Brain microvascular endothelial cell (primary cell): ENCODE measurements around the gene TNFSF15.

Experiments used
- DNase-seq: peaks from one replicate; pipeline ENCODE4 v3.0.0-alpha.2; 2020
- H3K27ac ChIP-seq: fragments of 250-450 bp; sonication (Bioruptor Pico); 2 replicates; pipeline ENCODE4 v1.5.1; 2020; ENCODE audit warnings: mild to moderate bottlenecking, moderate library complexity
- H3K27me3 ChIP-seq: fragments of 250-450 bp; sonication (Bioruptor Pico); replicated peaks from 2 replicates; pipeline ENCODE4 v1.5.1; 2020; ENCODE audit warnings: mild to moderate bottlenecking
- H3K36me3 ChIP-seq: fragments of 250-450 bp; sonication (Bioruptor Pico); replicated peaks from 2 replicates; pipeline ENCODE4 v1.5.1; 2020; ENCODE audit warnings: mild to moderate bottlenecking
- H3K4me3 ChIP-seq: 2 replicates; pipeline ENCODE4 v1.5.1; 2011; ENCODE audit warnings: low read depth, mild to moderate bottlenecking, control low read depth, low read length, moderate library complexity
- in situ Hi-C: cut with HindIII; loops from 2 replicates; pipeline ENCODE4 v1.10.0; 2017; ENCODE audit warnings: low sequenced_read_pairs, low pct_ligation_motif_present
- TF ChIP-seq, protein P1 (sequence below): IDR thresholded peaks from 2 replicates; pipeline ENCODE4 v1.5.1; 2011; ENCODE audit warnings: low read depth, mild to moderate bottlenecking, moderate library complexity, low read length, control low read depth, inconsistent platforms; ENCODE audit errors: missing control alignments

Gene TNFSF15

DNA sequence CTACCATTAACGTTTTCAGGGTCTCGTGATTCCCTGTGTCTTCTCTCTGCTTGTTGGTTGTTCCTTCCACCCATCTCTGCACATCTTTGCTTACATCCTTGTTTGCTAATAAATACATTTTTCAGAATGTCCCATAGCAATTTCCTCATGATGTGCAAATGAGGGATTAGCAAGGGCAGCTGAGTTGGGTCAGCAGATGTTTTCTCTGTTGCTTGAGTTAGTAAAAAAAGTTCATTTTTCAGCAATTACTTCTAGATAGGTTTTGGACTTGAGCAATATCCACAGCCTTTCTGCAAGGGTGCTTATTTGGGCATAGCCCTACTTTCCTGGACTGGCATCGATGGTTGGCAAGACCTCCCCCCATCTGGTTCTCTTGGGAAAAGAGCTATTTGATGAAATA is 4.8 kb upstream of the TNFSF15 start:
- in situ Hi-C loops, result no loop called here
- no peak for DNase-seq
- Histone ChIP-seq H3K36me3 (no peaks in the 10 kb centered on the region), H3K27me3 (no peaks in the 10 kb centered on the region), H3K4me3 (no peak overlapping the region), H3K27ac (no peak overlapping the region)
- TF ChIP-seq, protein P1, sequence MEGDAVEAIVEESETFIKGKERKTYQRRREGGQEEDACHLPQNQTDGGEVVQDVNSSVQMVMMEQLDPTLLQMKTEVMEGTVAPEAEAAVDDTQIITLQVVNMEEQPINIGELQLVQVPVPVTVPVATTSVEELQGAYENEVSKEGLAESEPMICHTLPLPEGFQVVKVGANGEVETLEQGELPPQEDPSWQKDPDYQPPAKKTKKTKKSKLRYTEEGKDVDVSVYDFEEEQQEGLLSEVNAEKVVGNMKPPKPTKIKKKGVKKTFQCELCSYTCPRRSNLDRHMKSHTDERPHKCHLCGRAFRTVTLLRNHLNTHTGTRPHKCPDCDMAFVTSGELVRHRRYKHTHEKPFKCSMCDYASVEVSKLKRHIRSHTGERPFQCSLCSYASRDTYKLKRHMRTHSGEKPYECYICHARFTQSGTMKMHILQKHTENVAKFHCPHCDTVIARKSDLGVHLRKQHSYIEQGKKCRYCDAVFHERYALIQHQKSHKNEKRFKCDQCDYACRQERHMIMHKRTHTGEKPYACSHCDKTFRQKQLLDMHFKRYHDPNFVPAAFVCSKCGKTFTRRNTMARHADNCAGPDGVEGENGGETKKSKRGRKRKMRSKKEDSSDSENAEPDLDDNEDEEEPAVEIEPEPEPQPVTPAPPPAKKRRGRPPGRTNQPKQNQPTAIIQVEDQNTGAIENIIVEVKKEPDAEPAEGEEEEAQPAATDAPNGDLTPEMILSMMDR, result no peak

GRCh38 chr9:114806526-114806900 is 674 bp upstream of the TNFSF15 start:
- TF ChIP-seq, protein P1, result no peak
- in situ Hi-C loops, result no loop called here
- no peak overlapping the region for H3K27ac ChIP-seq
- H3K27me3 ChIP-seq, result no peaks in the 10 kb centered on the region
- H3K4me3 ChIP-seq, result no peak overlapping the region
- H3K36me3 ChIP-seq, result no peaks in the 10 kb centered on the region
- no peak for DNase-seq

GRCh38 chr9:114804505-114804904 is 1.3 kb downstream of the TNFSF15 start:
- in situ Hi-C loops, result no loop called here
- H3K27ac ChIP-seq, result peak overlapping the region; percentile 48
- TF ChIP-seq, protein P1, result no peak

DNA sequence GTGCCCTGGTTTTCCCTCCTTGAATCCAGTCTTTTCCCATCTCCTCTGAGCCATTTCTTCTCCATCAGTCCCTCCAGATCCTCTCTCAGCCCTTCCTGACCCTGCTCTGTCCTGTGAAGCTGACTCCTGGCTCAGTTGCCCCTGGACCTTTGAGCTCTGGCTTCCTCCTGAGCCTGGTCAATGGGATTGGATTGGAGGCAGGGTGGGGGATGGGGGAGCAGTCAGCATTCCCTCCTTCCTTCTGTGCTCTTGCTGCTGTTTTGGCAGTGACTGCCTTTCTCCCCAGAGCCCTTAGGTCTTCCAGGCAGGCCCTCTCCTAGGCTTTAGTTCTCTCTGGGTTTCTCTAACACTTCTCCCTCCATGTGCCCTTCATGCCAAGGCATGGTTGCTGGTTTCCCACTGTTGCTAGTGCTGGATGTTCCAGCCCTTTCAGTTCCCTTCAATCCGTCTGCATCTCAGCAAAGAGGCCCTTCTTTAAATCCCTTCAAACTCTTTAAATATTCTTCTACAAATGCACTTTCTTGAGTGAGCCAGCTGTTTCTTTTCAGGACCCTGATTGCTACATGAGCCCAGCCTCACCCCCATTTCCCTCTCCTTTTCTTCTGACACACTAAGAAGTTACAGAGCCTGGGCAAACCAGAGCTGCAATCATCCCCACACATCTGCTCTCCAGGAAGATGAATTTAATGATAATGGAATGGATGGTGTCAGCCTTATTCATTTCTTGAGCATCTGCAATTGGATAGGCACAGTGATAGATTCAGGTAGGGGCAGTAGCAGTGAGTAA is 2.2 kb downstream of the TNFSF15 start:
- in situ Hi-C loops, result no loop called here
- H3K27ac ChIP-seq, result peak overlapping the region; percentile 48
- TF ChIP-seq, protein P1, result no peak
- no peaks in the 10 kb centered on the region for H3K27me3 ChIP-seq
- no peaks in the 10 kb centered on the region for H3K36me3 ChIP-seq
- peak; percentile 6 for DNase-seq
- H3K4me3 ChIP-seq, result no peak overlapping the region

More at GRCh38 chr9:114804505-114804904, 1.3 kb downstream of the TNFSF15 start:
- Histone ChIP-seq H3K4me3 (no peak overlapping the region), H3K36me3 (no peaks in the 10 kb centered on the region), H3K27me3 (no peaks in the 10 kb centered on the region)
- peak; percentile 90 for DNase-seq

DNA sequence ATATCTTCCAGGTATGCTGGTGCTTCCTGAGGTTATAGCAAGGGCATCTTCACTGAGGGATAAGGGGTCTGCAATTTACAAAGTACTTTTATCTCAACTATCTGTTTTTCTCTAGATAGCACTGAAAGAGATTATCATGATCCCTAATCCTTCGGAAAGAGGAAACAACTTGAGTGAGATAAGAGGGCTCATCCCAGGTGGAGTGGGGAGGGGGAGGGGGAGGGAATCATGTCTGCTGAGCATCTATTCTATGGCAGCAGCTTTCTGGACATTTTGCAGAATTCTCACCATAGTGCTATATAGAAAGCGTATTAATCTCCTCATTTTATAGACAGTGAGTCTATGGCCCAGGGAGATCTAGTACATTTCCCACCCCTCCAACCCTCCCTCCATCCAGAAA is 5.9 kb downstream of the TNFSF15 start:
- TF ChIP-seq, protein P1, result no peak
- Histone ChIP-seq H3K4me3 (no peak overlapping the region), H3K27ac (no peak overlapping the region), H3K27me3 (no peaks in the 10 kb centered on the region), H3K36me3 (no peaks in the 10 kb centered on the region)
- no peak for DNase-seq
- in situ Hi-C loops, result no loop called here

DNA sequence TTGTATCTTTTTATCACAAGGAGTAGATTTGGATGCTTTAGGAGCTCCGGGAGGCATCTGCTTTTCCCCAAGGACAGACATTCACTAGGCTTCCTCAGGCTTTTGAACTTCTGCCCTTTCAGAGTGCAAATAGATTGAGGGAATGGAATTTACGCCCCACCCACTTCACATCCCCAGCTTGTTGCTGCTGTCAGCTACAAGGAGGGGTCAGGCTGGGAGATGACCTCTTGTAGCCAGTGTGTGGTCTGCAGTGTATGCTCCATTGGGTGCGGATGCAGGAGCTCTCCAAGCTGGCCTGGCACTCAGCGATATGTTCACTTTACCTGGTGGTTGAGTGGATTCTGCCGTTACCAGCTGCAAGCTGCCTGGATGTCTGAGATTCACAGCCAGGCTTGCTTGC is 6.4 kb downstream of the TNFSF15 start:
- Histone ChIP-seq H3K4me3 (no peak overlapping the region), H3K36me3 (no peaks in the 10 kb centered on the region), H3K27ac (no peak overlapping the region), H3K27me3 (no peaks in the 10 kb centered on the region)
- in situ Hi-C loops, result no loop called here
- TF ChIP-seq, protein P1, result no peak
- DNase-seq, result no peak
